Stimulated activated CD8-positive, alpha-beta memory T cell treated with anti-CD3 and anti-CD28 coated beads, Interleukin-7, amount 100 ng/mL, for 24 hours (primary cell): ENCODE data around the gene BTG3.

Source experiments
- DNase-seq: peaks from one replicate; pipeline ENCODE4 v3.0.0-alpha.2; 2020; ENCODE audit warnings: low read depth

Gene BTG3

DNA sequence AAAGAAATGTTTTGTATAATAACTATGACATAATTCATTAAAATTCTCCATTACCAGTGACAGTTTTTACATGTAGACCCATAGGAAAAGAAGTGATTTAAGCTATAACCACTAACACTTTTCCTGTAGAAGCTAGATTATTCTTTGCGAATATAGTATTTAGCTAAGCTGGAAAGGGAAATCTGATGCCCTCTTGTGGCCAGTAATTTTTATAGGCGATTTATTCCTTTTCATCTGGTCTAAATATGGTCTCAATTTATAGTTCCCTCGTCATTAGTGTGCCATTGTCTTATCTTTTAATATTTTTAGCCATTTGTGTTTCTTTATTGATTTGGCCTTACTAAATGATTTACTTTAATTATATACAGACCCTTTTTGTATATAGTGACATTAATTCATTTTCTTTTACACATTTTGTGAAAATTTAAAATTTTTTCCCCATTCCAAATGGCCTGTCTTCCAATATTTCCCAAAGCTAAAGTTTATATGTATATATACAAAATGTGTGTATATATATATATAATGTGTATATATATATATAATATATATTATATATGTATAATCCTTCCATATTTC is 26.7 kb downstream of the BTG3 start:
- DNase-seq = no peak

DNA sequence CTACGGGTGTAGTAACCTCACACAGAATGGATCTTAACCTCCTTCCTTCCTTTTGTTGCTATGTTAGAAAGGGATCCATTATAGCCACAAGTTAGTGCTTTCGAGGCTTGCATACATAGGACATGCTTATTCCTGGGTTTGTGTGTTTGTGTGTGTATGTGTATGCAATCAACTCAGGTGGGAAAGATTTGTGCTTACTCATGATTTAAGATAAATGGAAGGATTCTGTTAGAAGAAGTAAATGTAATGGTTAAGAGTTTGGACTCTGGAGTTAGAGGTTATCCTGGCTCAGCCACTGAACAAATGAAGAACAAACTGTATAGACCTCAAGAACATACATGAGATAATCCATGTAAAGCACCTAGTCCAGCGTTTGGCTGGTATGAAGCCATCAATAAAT is 28.8 kb downstream of the BTG3 start:
- DNase-seq = no peak

DNA sequence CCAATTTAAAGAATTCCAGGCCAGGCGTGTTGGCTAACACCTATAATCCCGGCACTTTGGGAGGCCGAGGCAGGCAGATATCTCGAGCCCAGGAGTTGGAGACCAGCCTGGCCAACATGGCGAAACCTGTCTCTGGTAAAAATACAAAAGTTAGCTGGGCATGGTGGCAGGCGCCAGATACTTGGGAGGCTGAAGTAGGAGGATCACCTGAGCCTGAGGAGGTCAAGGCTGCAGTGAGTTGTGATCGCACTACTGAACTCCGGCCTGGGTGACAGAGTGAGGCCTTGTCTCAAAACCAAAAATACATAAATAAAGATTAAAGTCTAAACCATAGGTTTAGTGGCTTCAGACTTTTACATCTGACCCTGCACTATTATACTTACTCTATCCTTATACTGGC is 32.4 kb downstream of the BTG3 start:
- DNase-seq = no peak

DNA sequence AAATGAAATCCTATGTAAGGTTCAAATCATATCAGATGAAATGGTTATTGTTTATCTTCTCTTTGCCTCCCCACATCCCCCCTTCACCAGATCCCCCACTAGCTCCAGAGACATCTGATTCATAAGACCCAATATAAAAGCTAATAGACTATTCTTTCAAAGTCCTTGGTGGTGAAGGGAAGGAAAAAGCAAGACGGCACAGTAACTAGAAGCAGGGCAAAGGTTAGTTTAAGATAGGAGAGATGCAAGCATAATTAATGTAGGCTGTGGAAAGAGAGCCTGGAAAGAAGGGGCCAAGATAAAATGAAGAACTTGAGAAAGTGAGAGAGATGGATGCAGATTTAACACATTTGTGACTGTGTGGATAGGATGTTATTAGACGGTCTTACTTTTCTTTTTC is 33.8 kb downstream of the BTG3 start:
- no peak for DNase-seq

DNA sequence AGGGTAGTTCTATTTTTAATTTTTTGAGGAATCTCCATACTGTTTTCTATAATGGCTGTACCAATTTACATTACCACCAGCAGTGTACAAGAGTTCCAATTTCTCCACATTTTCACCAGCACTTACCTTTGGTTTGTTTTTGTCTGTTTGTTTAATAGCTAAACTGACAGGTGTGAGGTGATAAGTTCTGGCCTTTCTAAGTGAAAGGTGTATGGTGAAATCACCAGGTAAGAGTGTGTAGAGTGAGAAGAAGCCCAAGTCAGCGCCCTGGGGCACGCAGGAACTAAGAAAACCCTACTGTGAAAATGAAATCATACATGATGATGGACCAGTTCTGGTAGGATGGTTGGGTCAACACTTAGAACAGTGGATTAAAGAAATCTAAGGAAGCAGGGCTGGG is 34.5 kb downstream of the BTG3 start:
- no peak for DNase-seq

DNA sequence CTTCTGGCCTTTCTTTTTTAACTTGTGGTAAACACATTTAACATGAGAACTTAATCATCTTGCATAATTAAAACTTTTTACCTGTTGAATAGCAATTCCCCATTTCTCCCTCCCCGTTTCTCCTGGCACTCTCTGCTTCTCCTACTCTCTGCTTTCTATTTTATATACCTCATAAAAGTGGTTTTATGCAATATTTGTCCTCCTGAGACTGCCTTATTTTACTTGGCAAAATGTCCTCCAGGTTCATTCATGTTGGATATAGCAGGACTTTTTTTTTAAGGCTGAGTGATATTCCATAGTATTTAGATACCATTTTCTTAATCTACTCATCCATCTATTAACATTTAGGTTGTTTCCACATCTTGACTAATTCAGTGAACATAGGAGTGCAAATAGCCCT is 35.0 kb downstream of the BTG3 start:
- no peak for DNase-seq

DNA sequence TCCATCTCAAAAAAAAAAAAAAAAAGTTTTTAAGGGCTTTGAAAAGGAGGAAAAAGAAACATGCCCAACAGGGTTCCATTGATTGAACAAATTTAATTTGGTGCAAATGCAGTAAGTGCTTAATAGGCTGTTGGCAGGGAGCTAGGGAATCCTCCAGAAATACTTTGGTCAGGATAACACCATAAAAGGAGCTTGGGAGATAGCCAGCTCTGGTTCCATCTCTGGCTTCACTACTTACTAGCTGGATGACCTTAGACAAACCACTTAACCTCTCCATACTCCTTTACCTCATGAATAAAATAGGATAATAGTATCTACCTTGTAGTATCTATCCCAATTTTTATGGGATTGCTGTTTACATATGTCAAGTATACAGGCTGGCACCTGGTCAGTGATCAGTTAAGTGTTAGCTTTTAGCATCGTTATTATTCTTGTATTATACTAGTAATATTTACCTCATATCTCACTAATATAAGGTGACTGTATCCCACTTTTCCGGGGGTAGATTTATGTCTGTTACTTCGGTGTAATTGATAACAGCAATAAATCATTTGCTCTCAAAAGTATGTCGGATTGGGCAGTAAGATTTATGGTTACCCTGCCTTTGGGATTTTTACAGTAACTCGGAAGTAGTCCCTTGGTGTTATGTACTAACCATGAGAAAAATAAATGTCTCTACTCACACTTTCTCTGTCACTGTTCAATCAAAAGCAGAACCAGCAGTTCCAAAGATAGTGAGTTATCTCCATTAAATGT is 36.4 kb downstream of the BTG3 start:
- no peak for DNase-seq

DNA sequence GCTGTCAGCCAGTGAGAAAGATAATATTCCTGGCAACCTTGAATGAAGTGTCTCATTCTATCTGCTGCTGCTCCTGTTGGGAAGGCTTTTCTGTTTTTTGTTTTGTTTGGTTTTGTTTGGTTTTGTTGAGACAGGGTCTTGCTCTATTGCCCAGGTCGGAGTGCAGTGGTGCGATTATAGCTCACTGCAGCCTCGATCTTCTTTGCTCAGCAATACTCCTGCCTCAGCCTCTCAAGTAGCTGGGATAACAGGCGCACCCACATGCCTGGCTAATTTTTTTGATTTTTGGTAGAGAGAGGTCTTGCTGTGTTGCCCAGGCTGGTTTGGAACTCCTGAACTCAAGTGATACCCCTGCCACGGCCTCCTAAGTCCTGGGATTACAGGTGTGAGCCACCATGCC is 37.6 kb downstream of the BTG3 start:
- DNase-seq = no peak

DNA sequence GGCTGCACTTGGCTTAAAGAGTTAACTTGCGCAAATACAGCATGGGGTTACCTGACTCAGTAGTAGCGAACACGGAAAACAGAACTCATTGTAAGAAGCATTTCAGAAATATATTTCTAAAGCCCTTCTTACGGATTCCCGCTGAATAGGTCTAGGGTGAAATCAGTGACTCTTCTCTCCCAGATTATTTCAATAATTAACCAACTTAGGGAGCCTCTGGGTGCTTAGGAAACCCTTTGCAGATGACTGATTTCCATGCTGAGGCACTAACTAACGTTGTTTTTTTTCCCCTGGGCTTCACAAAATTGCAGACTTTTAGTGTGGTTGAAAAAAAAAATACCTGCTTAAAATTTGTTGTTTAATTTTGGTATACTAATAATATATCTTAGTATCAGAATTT is 40.3 kb downstream of the BTG3 start:
- DNase-seq = no peak

DNA sequence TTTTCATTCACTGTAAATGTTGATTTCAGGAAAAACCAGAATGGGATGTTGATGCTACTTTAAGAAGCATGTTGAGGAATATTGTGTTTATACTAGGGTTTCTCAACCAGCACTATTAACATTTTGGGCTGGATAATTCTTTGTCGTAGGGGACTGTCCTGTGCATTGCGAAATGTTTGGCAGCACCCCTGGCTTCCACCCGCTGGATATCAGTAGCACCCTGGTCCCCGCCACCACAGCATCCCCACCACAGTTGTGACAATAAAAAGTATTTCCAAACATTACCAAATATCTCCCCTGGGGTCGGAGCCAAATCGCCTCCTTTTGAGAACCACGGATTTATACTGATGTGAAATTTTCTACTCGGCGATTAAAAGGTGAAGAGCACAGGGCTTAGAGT is 41.9 kb downstream of the BTG3 start:
- DNase-seq = no peak

DNA sequence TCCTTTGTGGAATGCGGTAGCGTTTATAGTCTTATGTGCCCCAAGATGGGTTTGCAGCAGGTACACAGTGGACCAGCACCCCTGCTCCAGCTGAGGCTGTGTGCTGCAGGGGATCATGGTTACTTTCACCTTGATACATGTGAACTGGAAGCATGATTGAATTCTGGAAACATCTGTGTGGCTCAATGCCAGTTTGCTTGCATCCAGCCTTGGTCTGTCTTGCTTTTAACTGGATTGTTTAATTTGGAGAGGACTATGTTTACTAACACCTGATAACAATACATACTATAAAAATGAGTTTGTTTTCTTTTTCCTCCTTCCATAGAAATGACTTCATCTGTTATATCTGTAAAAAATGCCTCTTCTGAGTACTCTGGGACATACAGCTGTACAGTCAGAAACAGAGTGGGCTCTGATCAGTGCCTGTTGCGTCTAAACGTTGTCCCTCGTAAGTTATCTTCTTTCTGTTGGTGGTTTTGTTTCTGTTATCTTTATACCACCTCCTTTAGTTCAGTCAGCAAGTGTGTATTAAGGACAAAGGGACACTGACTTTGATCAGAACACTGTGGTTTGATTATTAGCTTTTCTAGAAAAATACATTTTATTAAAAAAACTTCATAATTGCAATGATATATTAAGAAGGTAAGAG is 52.2 kb downstream of the BTG3 start:
- DNase-seq = no peak

DNA sequence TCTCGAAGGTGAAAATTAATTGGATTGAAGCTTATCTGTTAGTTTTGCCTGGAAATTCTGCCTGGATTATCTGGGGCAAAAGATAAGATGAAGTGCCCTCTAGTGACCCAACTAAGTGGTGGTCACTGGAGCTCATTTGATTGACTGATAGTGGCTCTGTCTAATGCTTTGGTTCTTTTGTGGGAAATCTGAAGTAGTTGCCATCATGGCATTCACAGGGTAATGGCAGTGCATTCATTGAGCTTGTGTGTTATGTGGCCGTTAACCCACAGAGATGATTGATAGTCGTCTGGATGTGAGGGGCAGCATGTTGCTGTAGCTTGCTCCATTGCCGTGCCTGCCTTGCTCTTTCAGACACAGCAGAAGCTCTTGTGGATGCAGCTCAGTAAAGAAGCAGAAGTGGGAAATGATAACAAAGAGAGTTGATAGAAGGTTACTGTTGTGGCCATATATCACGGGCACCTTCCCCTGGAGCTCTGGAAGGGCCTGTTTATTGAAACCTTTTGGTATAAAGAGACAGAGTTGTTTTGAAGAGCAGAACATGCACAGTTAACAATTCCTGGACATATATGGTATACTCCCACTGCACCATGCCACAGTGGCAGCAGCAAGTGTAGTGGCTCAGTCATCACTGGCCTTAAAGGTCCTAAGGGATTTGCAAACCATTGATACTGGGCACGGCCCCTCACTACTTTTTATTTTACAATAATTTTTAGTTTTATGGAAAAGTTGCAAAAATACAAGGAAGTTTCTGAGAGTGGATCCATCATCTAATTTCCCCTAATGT is 57.8 kb downstream of the BTG3 start:
- no peak for DNase-seq

DNA sequence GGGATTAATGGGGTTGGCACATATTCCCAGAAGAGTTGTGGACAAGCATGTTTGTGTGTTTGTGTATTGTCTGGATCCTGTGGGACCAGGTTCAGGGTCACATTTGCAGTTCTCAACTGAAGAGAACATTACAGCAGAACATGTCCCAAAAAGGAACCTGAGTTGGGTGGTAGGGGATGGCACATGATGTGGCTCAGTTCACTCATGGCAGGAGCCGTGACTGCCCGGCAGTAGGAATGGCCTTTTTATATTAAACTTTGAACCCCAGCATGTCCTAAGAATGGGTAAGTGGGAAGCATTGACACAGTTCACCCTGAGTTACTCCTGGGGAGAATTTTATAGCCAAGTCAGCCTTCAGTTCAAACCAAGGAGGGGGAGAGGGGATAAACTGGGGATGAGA is 58.6 kb downstream of the BTG3 start:
- no peak for DNase-seq

DNA sequence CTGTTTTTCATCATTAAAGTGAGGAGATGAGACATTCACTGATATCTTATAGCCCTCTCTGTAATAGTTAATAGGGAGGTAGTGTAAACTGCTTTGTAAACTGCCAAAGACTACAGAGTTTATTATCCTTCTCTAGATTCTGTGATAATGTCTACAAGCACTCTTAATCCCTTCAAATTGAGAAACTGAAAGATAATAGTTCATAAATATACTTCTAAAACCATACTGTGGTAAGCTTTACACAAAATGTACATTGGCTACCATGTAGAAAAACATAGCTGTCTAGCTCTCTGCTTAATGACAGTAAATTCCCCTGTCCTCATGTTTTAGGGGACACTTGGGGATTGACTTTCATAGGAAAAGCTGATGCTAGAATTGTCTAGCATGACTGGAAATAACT is 60.3 kb downstream of the BTG3 start:
- no peak for DNase-seq

DNA sequence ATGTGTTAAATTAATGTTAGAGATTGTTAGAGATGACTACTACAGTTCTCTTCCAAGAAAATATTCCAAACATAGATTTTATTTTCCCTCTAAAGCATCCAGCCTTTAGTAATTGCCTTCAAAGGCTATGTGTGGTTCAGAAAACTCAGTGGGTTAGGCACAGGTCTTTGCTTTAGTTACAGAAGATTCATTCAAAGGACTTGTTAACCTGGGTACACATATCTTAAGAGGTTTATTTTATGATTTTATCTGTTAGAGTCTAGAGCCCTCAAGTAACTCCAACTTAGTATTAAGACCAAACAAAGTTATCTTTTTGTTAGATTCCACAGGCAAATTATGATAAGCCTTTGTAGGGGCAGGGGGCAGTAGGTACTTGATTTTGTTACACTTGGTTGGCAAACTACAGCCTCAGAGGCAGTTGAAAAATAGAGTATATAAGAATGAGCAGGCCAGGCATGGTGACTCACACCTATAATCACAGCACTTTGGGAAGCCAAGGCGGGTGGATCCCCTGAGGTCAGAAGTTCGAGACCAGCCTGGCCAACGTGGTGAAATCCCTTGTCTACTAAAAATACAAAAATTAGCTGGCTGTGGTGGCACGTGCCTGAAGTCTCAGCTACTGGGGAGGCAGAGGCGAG is 61.9 kb downstream of the BTG3 start:
- DNase-seq = no peak

DNA sequence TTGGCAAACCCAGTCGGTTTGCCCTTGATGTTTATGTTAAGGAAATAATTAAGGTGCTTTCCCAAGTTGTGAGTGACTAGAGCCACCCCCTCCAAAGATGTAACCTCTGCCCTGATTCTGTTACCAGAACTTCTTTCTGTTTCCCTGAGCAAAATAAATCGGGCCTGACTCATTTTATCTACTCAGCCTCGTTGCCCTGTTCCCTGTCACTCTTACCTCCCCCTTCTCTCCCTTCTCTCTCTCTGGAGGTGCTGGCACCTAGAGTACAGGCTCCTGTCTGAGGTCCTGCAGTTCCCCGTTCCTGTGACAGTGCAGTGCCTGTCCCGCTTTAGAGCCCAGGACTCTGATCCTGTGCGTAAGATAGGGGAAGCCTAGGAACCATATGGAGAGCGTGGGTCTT is 64.4 kb downstream of the BTG3 start:
- no peak for DNase-seq

DNA sequence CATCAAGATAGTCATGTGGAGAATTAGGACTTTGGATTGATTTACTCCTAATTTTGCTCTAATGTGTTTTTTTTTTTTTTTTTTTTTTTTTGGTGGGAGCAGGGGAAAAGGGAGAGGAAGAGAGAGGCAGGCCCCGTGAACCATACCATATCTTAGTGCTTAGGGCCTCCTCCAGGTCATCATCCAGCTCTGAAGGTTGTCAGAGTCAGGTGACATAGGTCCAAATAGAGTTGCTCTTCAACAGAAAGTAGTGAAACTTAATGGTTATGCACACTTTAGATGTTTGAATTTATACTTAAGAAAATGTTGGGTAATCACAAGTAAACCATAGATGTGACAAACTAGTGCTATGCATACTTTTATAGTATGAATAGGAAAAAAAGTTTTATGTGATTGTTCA is 67.7 kb downstream of the BTG3 start:
- no peak for DNase-seq
